Stomach (tissue), 9 donors: ENCODE measurements around the gene WBP4. TPM values are rescaled to one million over a fixed set of nuclear protein-coding genes. Genes with fewer than 3 reads are reported as not detected.
A peak's percentile ranks its signal among the peaks of the same experiment; 100 is the strongest.
"Not testable (repeated sequence)": the region's sequence is repeated elsewhere in the genome, so short reads cannot be mapped to it uniquely, and the experiment has no call there.

ENCODE experiments used
- DNase-seq, 2 donors: peaks; one replicate each; pipeline versions ENCODE4 v3.0.0 to v3.0.0-alpha.2; 2013 to 2019
- H3K27ac ChIP-seq, 5 donors: fragments of 200-600 bp in 4 of 5; sonication (generic) in 4 of 5; one replicate each; pipeline ENCODE4 v1.5.1; 2013 to 2019; ENCODE audit warnings: mild to moderate bottlenecking in 1 of 5, moderate library complexity in 1 of 5
- H3K27me3 ChIP-seq, 3 donors: fragments of 200-600 bp; sonication (generic); one replicate each; pipeline ENCODE4 v1.5.1; 2017 to 2019; ENCODE audit warnings: mixed run types in 1 of 3
- H3K36me3 ChIP-seq, 4 donors: fragments of 200-600 bp; sonication (generic); 1 replicate in 3 of 4; 2 replicates in 1 of 4; pipeline ENCODE4 v1.5.1; 2016 to 2019
- H3K4me1 ChIP-seq, 4 donors: fragments of 200-600 bp; sonication (generic); one replicate each; pipeline ENCODE4 v1.5.1; 2016 to 2019
- H3K4me3 ChIP-seq, 4 donors: fragments of 200-600 bp; sonication (generic) in 3 of 4; one replicate each; pipeline ENCODE4 v1.5.1; 2016 to 2019; ENCODE audit warnings: mild to moderate bottlenecking in 1 of 4
- H3K9me3 ChIP-seq, 4 donors: fragments of 200-600 bp; sonication (generic); one replicate each; pipeline ENCODE4 v1.5.1; 2016 to 2019
- EP300 ChIP-seq: sonication (generic); formaldehyde crosslinking; IDR thresholded peaks from one replicate; pipeline ENCODE4 v1.6.1; 2017; ENCODE audit warnings: antibody characterized with exemption
- POLR2A ChIP-seq, 4 donors: fragments of 450-650 bp; IDR thresholded peaks; one replicate each; pipeline ENCODE4 v1.6.1; 2016; ENCODE audit warnings: antibody characterized with exemption in 4 of 4, control low read depth in 2 of 4, mild to moderate bottlenecking in 1 of 4, moderate library complexity in 1 of 4
- POLR2AphosphoS5 ChIP-seq, 3 donors: sonication (generic); formaldehyde crosslinking; IDR thresholded peaks; one replicate each; pipeline ENCODE4 v1.6.1; 2016; ENCODE audit warnings: antibody characterized with exemption in 3 of 3
- WGBS, 5 donors: extraction: QIAGEN DNeasy Blood & Tissue Kit in 3 of 5; methylation state at CpG; one replicate each; pipeline versions ENCODE4 v1.1.5 to v1.1.7; 2013 to 2018; 5-methylcytosine and 5-hydroxymethylcytosine counted together
- intact Hi-C: fragments of 100-400 bp; cut with DNase I; formaldehyde crosslinking; loops from one replicate; pipeline ENCODE4 v1.15.1; 2023; ENCODE audit warnings: low total_unique reads
- polyA plus RNA-seq, 3 donors: library from polyadenylated mRNA; stranded (reverse); fragments of 200-250 nt; gene quantifications; one replicate each; pipeline ENCODE4 v1.2.3, GENCODE V29; 2013
- total RNA-seq, 5 donors: library from RNA; depleted of rRNA; stranded (reverse); fragments of >200 nt; gene quantifications; one replicate each; pipeline versions ENCODE4 v1.1.0 to v1.2.3, GENCODE V29; 2014 to 2016
- TF ChIP-seq, protein P1 (sequence below), 7 experiments: fragments of 450-650 bp in 4 of 7; fragments of 200-600 bp in 3 of 7; sonication (generic) in 3 of 7; IDR thresholded peaks; one replicate each; pipeline ENCODE4 v1.5.1; 2016 to 2019; ENCODE audit warnings: antibody characterized with exemption in 7 of 7, control low read depth in 2 of 7, mild to moderate bottlenecking in 1 of 7
- donor health status: healthy with polysubstance abuse.
- donor health status: Bipolar disorder and iron deficiency.
- donor health status: healthy.

WBP4 gene
- total and polyA plus RNA-seq, 8 donors: 0.58 to 18.9 (median 9.3) TPM

DNA sequence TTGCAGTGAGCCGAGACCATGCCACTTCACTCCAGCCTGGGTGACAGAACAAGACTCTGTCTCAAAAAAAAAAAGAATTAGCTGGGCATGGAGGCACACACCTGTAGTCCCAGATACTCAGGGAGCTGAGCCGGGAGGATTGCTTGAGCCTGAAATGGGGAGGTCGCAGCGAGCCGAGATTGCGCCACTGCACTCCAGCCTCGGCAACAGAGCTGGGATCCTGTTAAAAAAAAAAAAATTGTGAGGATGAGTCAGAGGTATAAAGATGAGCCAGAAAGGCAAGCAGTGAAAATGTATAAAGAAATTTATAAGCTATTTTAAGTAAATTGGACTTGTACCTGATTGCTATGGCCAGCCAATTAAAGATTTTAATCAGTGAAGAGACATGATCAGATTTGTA, 50.1 kb downstream of the WBP4 start:
- no peaks in the 10 kb centered on the region for H3K27me3 ChIP-seq
- no peak for DNase-seq
- H3K36me3 ChIP-seq: no peaks in the 10 kb centered on the region
- no peak overlapping the region for H3K27ac ChIP-seq
- TF ChIP-seq POLR2AphosphoS5 (IDR thresholded peaks at IDR 0.05): no peak
- TF ChIP-seq, protein P1, sequence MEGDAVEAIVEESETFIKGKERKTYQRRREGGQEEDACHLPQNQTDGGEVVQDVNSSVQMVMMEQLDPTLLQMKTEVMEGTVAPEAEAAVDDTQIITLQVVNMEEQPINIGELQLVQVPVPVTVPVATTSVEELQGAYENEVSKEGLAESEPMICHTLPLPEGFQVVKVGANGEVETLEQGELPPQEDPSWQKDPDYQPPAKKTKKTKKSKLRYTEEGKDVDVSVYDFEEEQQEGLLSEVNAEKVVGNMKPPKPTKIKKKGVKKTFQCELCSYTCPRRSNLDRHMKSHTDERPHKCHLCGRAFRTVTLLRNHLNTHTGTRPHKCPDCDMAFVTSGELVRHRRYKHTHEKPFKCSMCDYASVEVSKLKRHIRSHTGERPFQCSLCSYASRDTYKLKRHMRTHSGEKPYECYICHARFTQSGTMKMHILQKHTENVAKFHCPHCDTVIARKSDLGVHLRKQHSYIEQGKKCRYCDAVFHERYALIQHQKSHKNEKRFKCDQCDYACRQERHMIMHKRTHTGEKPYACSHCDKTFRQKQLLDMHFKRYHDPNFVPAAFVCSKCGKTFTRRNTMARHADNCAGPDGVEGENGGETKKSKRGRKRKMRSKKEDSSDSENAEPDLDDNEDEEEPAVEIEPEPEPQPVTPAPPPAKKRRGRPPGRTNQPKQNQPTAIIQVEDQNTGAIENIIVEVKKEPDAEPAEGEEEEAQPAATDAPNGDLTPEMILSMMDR (IDR thresholded peaks at IDR 0.05): no peak
- no peak for TF ChIP-seq EP300
- TF ChIP-seq POLR2A (IDR thresholded peaks at IDR 0.05): no peak
- H3K9me3 ChIP-seq: no peaks in the 10 kb centered on the region
- no peaks in the 10 kb centered on the region for H3K4me1 ChIP-seq
- intact Hi-C loops: no loop called here
- H3K4me3 ChIP-seq: no peak overlapping the region
- WGBS, 5 donors: 88 to 95% (median 90%) methylated on average over 7 of the region's 7 CpGs

DNA sequence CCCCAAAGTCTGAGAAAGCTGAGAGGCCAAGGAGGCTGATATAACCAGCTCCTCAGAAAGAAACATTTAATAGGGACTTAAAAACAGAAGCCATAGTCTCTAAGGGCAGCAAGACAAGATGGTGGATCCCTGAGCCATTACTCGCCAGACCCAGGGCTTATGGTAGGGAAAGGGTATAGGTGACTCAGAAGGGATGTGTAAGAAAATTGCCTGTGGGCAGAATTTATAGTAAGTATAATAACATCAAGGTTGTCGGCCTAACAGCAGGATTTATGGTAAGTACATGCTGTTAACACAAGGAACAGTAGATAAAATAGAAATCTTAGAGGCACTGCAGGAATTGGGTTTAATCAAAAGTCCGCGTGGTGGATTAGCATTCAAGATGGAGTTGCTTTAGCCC, 56.6 kb downstream of the WBP4 start:
- no peaks in the 10 kb centered on the region for H3K4me1 ChIP-seq
- no peaks in the 10 kb centered on the region for H3K27me3 ChIP-seq
- TF ChIP-seq POLR2A (IDR thresholded peaks at IDR 0.05): no peak
- TF ChIP-seq, protein P1 (IDR thresholded peaks at IDR 0.05): no peak
- no peak for TF ChIP-seq POLR2AphosphoS5 (IDR thresholded peaks at IDR 0.05)
- TF ChIP-seq EP300: no peak
- H3K9me3 ChIP-seq: no peaks in the 10 kb centered on the region
- H3K36me3 ChIP-seq: no peaks in the 10 kb centered on the region
- intact Hi-C loops: no loop called here
- DNase-seq: no peak
- no peak overlapping the region for H3K27ac ChIP-seq
- WGBS, 5 donors: 84 to 92% (median 87%) methylated on average over 4 of the region's 4 CpGs
- H3K4me3 ChIP-seq: no peak overlapping the region

DNA sequence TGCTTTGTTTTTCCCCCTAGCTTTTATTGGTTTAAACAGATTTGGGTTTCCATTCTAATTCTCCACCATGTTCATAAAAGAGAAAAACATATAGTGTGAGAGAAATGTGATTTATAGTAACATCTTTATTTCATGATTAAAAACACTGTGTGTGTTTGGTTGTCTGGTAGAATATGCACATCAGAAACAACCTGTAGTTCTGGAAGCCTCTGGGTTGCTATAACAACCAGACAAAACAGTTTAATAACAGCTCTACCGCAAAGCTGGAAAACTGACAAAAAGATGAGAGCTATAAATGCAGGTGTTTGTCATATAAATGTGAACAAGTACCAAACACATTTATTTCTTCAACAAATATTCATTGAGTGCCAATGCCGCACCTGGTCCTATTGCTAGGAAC, 61.5 kb downstream of the WBP4 start:
- Histone ChIP-seq H3K4me3 (no peak overlapping the region), H3K4me1 (peaks cover 0 to 5% (median 0%) of the 10 kb centered on the region in 4 donors), H3K27me3 (no peaks in the 10 kb centered on the region), H3K9me3 (no peaks in the 10 kb centered on the region), H3K36me3 (peaks cover 0 to 9% (median 0%) of the 10 kb centered on the region in 4 donors), H3K27ac (no peak overlapping the region)
- WGBS, 5 donors: 63 to 77% (median 71%) methylated on average over 2 of the region's 2 CpGs
- intact Hi-C loops: no loop called here
- peak in 1 of 2 donors; percentile 28 for DNase-seq
- no peak for TF ChIP-seq POLR2A (IDR thresholded peaks at IDR 0.05)

DNA sequence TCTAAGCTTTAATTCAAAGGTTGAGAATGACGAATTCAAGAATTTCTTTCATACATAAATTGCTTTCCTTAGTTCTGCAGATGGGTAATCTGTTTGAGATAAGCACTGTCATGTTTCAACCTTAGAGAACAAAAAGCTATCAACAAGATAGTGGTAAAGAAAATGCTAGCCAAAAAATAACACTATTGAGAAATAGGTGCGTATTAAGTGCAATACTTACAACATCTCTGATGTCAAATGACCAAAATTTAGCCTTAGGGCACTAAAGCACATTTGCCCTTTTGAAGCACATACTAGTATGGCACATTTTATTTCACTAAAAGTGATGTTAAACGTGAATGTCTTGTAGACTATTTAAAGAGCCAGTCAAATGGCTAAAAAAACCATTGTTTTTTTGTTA, 66.4 kb downstream of the WBP4 start:
- Histone ChIP-seq H3K27me3 (no peaks in the 10 kb centered on the region), H3K4me1 (peaks cover 10 to 44% (median 34%) of the 10 kb centered on the region in 4 donors), H3K27ac (no peak overlapping the region), H3K36me3 (peaks cover 0 to 9% (median 0%) of the 10 kb centered on the region in 4 donors), H3K4me3 (no peak overlapping the region), H3K9me3 (no peaks in the 10 kb centered on the region)
- 82 to 92% (median 84%) methylated on average over 3 of the region's 3 CpGs for WGBS, 5 donors
- no peak for TF ChIP-seq POLR2AphosphoS5 (IDR thresholded peaks at IDR 0.05)
- TF ChIP-seq, protein P1 (IDR thresholded peaks at IDR 0.05): no peak
- no peak for TF ChIP-seq EP300
- TF ChIP-seq POLR2A (IDR thresholded peaks at IDR 0.05): no peak
- DNase-seq: no peak
- intact Hi-C loops: no loop called here

DNA sequence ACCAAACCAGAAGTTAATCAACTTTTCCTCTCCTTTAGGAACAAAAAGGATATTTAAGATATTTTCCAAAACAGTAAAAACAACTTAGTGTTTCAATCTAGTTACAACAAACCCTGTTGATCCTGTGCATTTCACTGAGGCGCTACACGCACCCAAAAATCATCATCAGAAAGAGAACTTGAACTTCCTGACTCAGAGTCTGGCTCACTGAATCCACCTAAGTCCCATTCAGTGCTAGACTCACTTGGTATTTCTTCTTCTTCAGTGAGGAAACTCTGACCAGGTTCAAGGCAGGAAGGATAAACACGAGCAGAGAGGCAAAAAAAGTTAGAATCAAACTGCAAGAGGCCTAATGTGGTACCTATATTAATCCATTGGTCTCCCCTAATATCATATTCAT, 69.0 kb downstream of the WBP4 start:
- H3K4me1 ChIP-seq: peaks cover 18 to 54% (median 39%) of the 10 kb centered on the region in 4 donors
- no peak overlapping the region for H3K27ac ChIP-seq
- H3K9me3 ChIP-seq: no peaks in the 10 kb centered on the region
- H3K27me3 ChIP-seq: no peaks in the 10 kb centered on the region
- peaks cover 0 to 9% (median 0%) of the 10 kb centered on the region in 4 donors for H3K36me3 ChIP-seq
- 73 to 81% (median 75%) methylated on average over 3 of the region's 3 CpGs for WGBS, 5 donors
- TF ChIP-seq POLR2A (IDR thresholded peaks at IDR 0.05): no peak
- TF ChIP-seq, protein P1 (IDR thresholded peaks at IDR 0.05): no peak
- TF ChIP-seq EP300: no peak
- no peak for TF ChIP-seq POLR2AphosphoS5 (IDR thresholded peaks at IDR 0.05)
- intact Hi-C loops: no loop called here
- DNase-seq: no peak
- H3K4me3 ChIP-seq: no peak overlapping the region

DNA sequence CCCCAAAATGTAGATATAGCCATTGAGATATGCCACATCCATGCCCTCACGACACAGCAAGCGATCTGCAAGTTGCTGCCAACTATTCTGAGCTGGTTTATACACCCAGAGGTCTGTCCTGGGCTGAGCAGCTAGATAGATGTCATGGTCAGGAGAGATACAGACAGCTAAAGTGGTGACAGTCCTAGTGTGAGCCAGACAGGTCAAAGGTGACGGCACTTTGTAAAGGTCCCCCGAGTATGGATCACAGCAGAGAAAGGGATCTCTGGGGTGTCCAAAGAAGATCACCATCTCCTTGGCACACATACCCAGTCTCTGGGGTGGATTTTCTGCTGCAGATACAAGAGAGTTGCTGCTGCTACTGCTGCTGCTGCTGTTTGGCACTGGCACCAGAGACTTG, 69.9 kb downstream of the WBP4 start:
- Histone ChIP-seq H3K4me3 (peak overlapping the region in 2 of 4 donors; percentile 77 to 86), H3K4me1 (peaks cover 18 to 54% (median 39%) of the 10 kb centered on the region in 4 donors)
- 86 to 96% (median 87%) methylated on average over 4 of the region's 4 CpGs for WGBS, 5 donors
- H3K27ac ChIP-seq, H3K27me3 ChIP-seq, H3K36me3 ChIP-seq, H3K9me3 ChIP-seq, intact Hi-C loops: not testable (repeated sequence)
- peak in 1 of 2 donors; percentile 10 for DNase-seq

DNA sequence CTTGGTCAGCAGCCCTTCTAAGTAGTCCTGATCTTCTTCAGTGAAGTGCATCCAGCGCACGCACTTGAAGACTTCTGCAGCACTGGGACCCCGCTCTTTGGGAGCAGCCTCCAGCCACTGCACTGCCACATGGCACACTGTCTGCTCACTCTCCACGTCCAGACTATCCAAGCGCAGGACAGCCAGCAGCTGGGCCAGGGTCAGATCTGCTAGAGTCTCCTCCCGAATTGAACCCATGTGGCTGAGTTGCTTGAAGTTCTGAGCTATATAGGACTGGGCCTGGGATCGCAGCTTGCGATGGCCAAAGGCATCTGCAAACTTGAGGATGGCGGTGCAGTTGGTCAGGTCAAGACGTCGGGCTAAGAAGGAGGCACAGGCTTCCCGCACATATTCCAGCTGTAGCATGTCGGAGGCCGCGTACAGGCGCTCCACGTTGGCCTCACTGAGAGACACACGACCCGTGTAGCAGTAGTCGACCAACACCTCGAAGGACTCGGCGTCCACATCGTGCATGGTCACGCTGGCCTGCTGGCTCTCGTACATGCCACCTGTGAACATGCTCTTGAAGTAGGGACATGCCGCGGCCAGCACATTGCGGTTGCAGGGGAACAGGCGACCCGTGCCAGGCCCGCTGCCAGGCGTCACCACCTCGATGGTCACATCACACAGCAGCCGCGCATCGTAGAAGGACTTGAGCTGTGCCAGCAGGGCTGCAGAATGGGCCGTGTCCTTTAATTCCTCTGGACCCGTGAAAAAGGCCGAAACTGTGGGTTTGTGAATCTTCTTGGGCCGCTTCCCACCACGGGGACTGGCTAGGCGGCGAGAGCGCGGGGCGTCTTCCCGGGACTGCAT, 70.6 kb downstream of the WBP4 start:
- H3K4me1 ChIP-seq: peaks cover 18 to 54% (median 39%) of the 10 kb centered on the region in 4 donors
- H3K4me3 ChIP-seq: peak overlapping the region; percentile 77 to 86 (median 78)
- H3K36me3 ChIP-seq, H3K27me3 ChIP-seq, H3K9me3 ChIP-seq, intact Hi-C loops: not testable (repeated sequence)
- WGBS, 5 donors: 19 to 38% (median 29%) methylated on average over 25 to 48 of the region's 48 CpGs
- H3K27ac ChIP-seq: peak overlapping the region; percentile 42 to 91 (median 84)
- DNase-seq: peak; percentile 13 to 28
